WTC11 (cell line): ENCODE data around the gene CFAP20DC. TPM values are rescaled to one million over a fixed set of nuclear protein-coding genes. Genes with fewer than 3 reads are reported as not detected.

Source experiments
- ATAC-seq: fragments of 200-7000 bp; cut with Tn5 transposase; 2 replicates; pipeline ENCODE4 v1.10.0; 2021; ENCODE audit warnings: mild to moderate bottlenecking, moderate library complexity
- CTCF ChIA-PET: fragments of 300-600 bp; sonication (Branson Sonifier 250); formaldehyde crosslinking; loops from one replicate; lab custom pipeline; 2021; ENCODE audit warnings: antibody characterized with exemption; lab: Charles Lee
- POLR2A ChIA-PET: fragments of 350-600 bp; sonication (Branson Sonifier 250); formaldehyde crosslinking; loops from one replicate; lab custom pipeline; 2021; ENCODE audit warnings: antibody characterized with exemption; lab: Charles Lee
- DNase-seq: peaks from one replicate; pipeline ENCODE4 v3.0.0; 2021; ENCODE audit warnings: low spot score
- H3K27ac Mint-ChIP-seq: 2 replicates; pipeline ENCODE4 v1.8.0; 2021; ENCODE audit warnings: mixed read lengths
- H3K27me3 Mint-ChIP-seq: 2 replicates; pipeline ENCODE4 v1.8.0; 2021; ENCODE audit warnings: low read depth, mild to moderate bottlenecking, moderate library complexity, mixed read lengths
- H3K36me3 Mint-ChIP-seq: 2 replicates; pipeline ENCODE4 v1.8.0; 2021; ENCODE audit warnings: mixed read lengths
- H3K4me1 Mint-ChIP-seq: 2 replicates; pipeline ENCODE4 v1.8.0; 2022; ENCODE audit warnings: mixed read lengths
- H3K4me3 Mint-ChIP-seq: 2 replicates; pipeline ENCODE4 v1.8.0; 2021; ENCODE audit warnings: mild to moderate bottlenecking, moderate library complexity, mixed read lengths
- H3K9me3 Mint-ChIP-seq: 2 replicates; pipeline ENCODE4 v1.8.0; 2021; ENCODE audit warnings: mixed read lengths
- ESRRA ChIP-seq: sonication (generic); formaldehyde crosslinking; IDR thresholded peaks from 2 replicates; pipeline ENCODE4 v1.8.1; 2022; ENCODE audit warnings: mild to moderate bottlenecking, missing genetic modification reagents, borderline replicate concordance
- HMGA2 ChIP-seq: fragments of 250-450 bp; sonication (Bioruptor Pico); IDR thresholded peaks from 2 replicates; pipeline ENCODE4 v1.4.0; 2021; ENCODE audit warnings: mild to moderate bottlenecking, moderate library complexity
- NFATC4 ChIP-seq: fragments of 250-450 bp; sonication (Bioruptor Pico); IDR thresholded peaks from 2 replicates; pipeline ENCODE4 v1.9.0; 2021; ENCODE audit warnings: mild to moderate bottlenecking
- NFE2L1 ChIP-seq: sonication (generic); formaldehyde crosslinking; IDR thresholded peaks from 2 replicates; pipeline ENCODE4 v1.8.1; 2023; ENCODE audit warnings: missing genetic modification reagents
- USF1 ChIP-seq: sonication (generic); formaldehyde crosslinking; IDR thresholded peaks from 2 replicates; pipeline ENCODE4 v1.8.0; 2022; ENCODE audit warnings: mild to moderate bottlenecking, missing genetic modification reagents
- total RNA-seq: library from RNA; stranded (reverse); gene quantifications from 3 replicates; pipeline ENCODE4 v1.2.3, GENCODE V29; 2021

The CFAP20DC gene
- total RNA-seq, 1 experiment from 2014 or later = 4.9 TPM

GRCh38 chr3:58692484-58692883, 357.3 kb downstream of the CFAP20DC start:
- Mint-ChIP-seq H3K27ac (no peak overlapping the region), H3K36me3 (peaks cover 63% of the 10 kb centered on the region), H3K4me1 (peaks cover 9% of the 10 kb centered on the region), H3K9me3 (peaks cover 83% of the 10 kb centered on the region), H3K4me3 (no peak overlapping the region), H3K27me3 (peaks cover 4% of the 10 kb centered on the region)
- POLR2A ChIA-PET = no interaction called here
- no peak for TF ChIP-seq HMGA2 (CRISPR knock-in tag)
- TF ChIP-seq NFE2L1 = no peak
- no peak for TF ChIP-seq USF1 (CRISPR knock-in tag)
- no peak for TF ChIP-seq ESRRA (CRISPR knock-in tag)
- no peak for TF ChIP-seq NFATC4 (CRISPR knock-in tag)
- ATAC-seq (no peak), DNase-seq (no peak)
- CTCF ChIA-PET = no interaction called here
